Measurements from ENCODE around the gene KRTAP25-1. TPM values are rescaled to one million over a fixed set of nuclear protein-coding genes. Genes with fewer than 3 reads are reported as not detected.

KRTAP25-1 gene, protein sequence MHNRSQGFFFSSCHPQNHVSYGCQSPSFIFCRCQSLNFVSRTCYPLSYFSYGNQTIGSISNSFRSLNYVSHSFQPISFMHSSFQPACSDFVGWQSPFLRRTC
- not detected in 2 replicates for total RNA-seq

GRCh38 chr21:30289215-30289614 is at the start of gene KRTAP25-1:
Gene KRTAP25-1 (minus strand): TSS chr21:30289514. CDS start chr21:30289490, 24 bp downstream.

GRCh38 chr21:30337276-30337744 is 48.0 kb upstream of the KRTAP25-1 start, which contains the start of gene KRTAP27-1:
Gene KRTAP27-1 (minus strand): TSS chr21:30337694. CDS start chr21:30337668, 26 bp downstream.

GRCh38 chr21:30320215-30320614 is 30.9 kb upstream of the KRTAP25-1 start, which contains the start of gene KRTAP26-1:
Gene KRTAP26-1 (minus strand): TSS chr21:30320315. CDS start chr21:30320035, 280 bp downstream.

GRCh38 chr21:30282850-30283249 is 6.5 kb downstream of the KRTAP25-1 start, which contains the start of gene KRTAP24-1:
Gene KRTAP24-1 (minus strand): TSS chr21:30282950. CDS start chr21:30282932, 18 bp downstream.

Other genes starting within 250 kb of the KRTAP25-1 start
- gene CLDN17, start 122.7 kb downstream of the KRTAP25-1 start, total RNA-seq = not detected in 2 replicates
- gene CLDN8, start 73.4 kb downstream of the KRTAP25-1 start, total RNA-seq = not detected in 2 replicates
- not detected in 2 replicates for gene KRTAP24-1, start 6.6 kb downstream of the KRTAP25-1 start, total RNA-seq
- gene KRTAP26-1, start 30.8 kb upstream of the KRTAP25-1 start, total RNA-seq = not detected in 2 replicates
- gene KRTAP27-1, start 48.2 kb upstream of the KRTAP25-1 start, total RNA-seq = not detected in 2 replicates
- not detected in 2 replicates for gene KRTAP23-1, start 59.1 kb upstream of the KRTAP25-1 start, total RNA-seq
- gene KRTAP13-2, start 82.8 kb upstream of the KRTAP25-1 start, total RNA-seq = not detected in 2 replicates
- not detected in 2 replicates for gene KRTAP13-1, start 106.5 kb upstream of the KRTAP25-1 start, total RNA-seq
- not detected in 2 replicates for gene KRTAP13-3, start 136.4 kb upstream of the KRTAP25-1 start, total RNA-seq
- not detected in 2 replicates for gene KRTAP13-4, start 140.7 kb upstream of the KRTAP25-1 start, total RNA-seq
- not detected in 2 replicates for gene KRTAP15-1, start 150.8 kb upstream of the KRTAP25-1 start, total RNA-seq
- not detected in 2 replicates for gene KRTAP19-1, start 190.9 kb upstream of the KRTAP25-1 start, total RNA-seq
- not detected in 2 replicates for gene KRTAP19-2, start 197.9 kb upstream of the KRTAP25-1 start, total RNA-seq
- not detected in 2 replicates for gene KRTAP19-3, start 202.5 kb upstream of the KRTAP25-1 start, total RNA-seq
- gene KRTAP19-4, start 207.7 kb upstream of the KRTAP25-1 start, total RNA-seq = not detected in 2 replicates
- gene KRTAP19-5, start 212.6 kb upstream of the KRTAP25-1 start, total RNA-seq = not detected in 2 replicates